Heart right ventricle (tissue), 16 donors: ENCODE measurements around the gene ANKRD45. TPM values are rescaled to one million over a fixed set of nuclear protein-coding genes. Genes with fewer than 3 reads are reported as not detected.

Experiments used
- ATAC-seq, 8 donors: fragments of 200-7000 bp; cut with Tn5 transposase; one replicate each; pipeline ENCODE4 v1.9.1; 2020; ENCODE audit warnings: mild to moderate bottlenecking in 8 of 8, moderate library complexity in 8 of 8, moderate number of reproducible peaks in 1 of 8
- DNase-seq, 2 donors: peaks; one replicate each; pipeline ENCODE4 v3.0.0-alpha.2; 2020
- H3K27ac ChIP-seq, 10 donors: fragments of 200-600 bp; sonication (generic) in 2 of 10; one replicate each; pipeline versions ENCODE4 v1.5.0 to v1.8.0; 2020 to 2022; ENCODE audit warnings: mild to moderate bottlenecking in 3 of 10
- H3K27me3 ChIP-seq, 7 donors: fragments of 200-600 bp; one replicate each; pipeline ENCODE4 v1.8.0; 2021 to 2022; ENCODE audit warnings: mild to moderate bottlenecking in 2 of 7
- H3K36me3 ChIP-seq, 9 donors: fragments of 200-600 bp; sonication (generic) in 1 of 9; one replicate each; pipeline versions ENCODE4 v1.5.0 to v1.8.0; 2020 to 2022; ENCODE audit warnings: mild to moderate bottlenecking in 2 of 9
- H3K4me1 ChIP-seq, 9 donors: fragments of 200-600 bp; sonication (generic) in 1 of 9; one replicate each; pipeline versions ENCODE4 v1.5.0 to v1.8.0; 2020 to 2022; ENCODE audit warnings: mild to moderate bottlenecking in 4 of 9
- H3K4me3 ChIP-seq, 10 donors: fragments of 200-600 bp; sonication (generic) in 2 of 10; one replicate each; pipeline versions ENCODE4 v1.5.0 to v1.8.0; 2020 to 2022; ENCODE audit warnings: mild to moderate bottlenecking in 7 of 10, moderate library complexity in 2 of 10
- H3K9me3 ChIP-seq, 11 donors: fragments of 200-600 bp in 10 of 11; sonication (generic) in 2 of 11; one replicate each; pipeline versions ENCODE4 v1.5.0 to v1.8.0; 2013 to 2022; ENCODE audit warnings: mild to moderate bottlenecking in 2 of 11, control low read depth in 1 of 11, moderate library complexity in 1 of 11
- CTCF ChIP-seq, 9 donors: fragments of 200-600 bp; sonication (generic) in 2 of 9; IDR thresholded peaks; one replicate each; pipeline versions ENCODE4 v1.5.0 to v1.8.0; 2021 to 2022; ENCODE audit warnings: antibody characterized with exemption in 9 of 9, mild to moderate bottlenecking in 5 of 9, moderate library complexity in 1 of 9
- WGBS, 2 donors: extraction: QIAGEN DNeasy Blood & Tissue Kit; methylation state at CpG; one replicate each; pipeline ENCODE4 v1.1.7; 2013; ENCODE audit warnings: inconsistent platforms in 1 of 2; 5-methylcytosine and 5-hydroxymethylcytosine counted together
- intact Hi-C, 10 donors: fragments of 100-400 bp; cut with DNase I; formaldehyde crosslinking; loops; one replicate each; pipeline versions ENCODE4 v1.11.1 to v1.14.2; 2022
- long read RNA-seq, 3 donors: library from polyadenylated mRNA; unstranded; transcript quantifications; one replicate each; pipeline ENCODE4 v2.0.0, GENCODE V29; 2020 to 2021
- polyA plus RNA-seq, 2 donors: library from polyadenylated mRNA; stranded (reverse); fragments of 200-250 nt; gene quantifications; one replicate each; pipeline ENCODE4 v1.2.3, GENCODE V29; 2013
- total RNA-seq, 10 donors: library from RNA; stranded (reverse); fragmentation: NEBNext Ultra II Directional in 3 of 10; extraction: Animal tissue kit (Norgen Biotek cat#: 25700) in 3 of 10; gene quantifications; one replicate each; pipeline versions ENCODE4 v1.2.1 to v1.2.4, GENCODE V29; 2021 to 2023
- donor health status: Arrhythmogenic right ventricular cardiomyopathy.
- donor health status: ischemic (EF 13 %, LVEDD 7.1; RV severe dilation, severe dysfunction).
- donor health status: healthy with polysubstance abuse.
- donor health status: DM: no; HTN: yes; CAD: no.
- donor health status: DM: no; HTN: no; CAD: no.
- donor health status: ischemic (EF 25% LVEDD 6.9; RV normal size, moderate dysfunction).
- donor health status: ischemic (EF 25% LVEDD 5.7; RV mildly dilated, moderate dysfunction).
- donor health status: healthy.
- donor health status: DM: yes; HTN: yes; CAD: no.
- donor health status: Ischemic cardiomyopathy.
- donor health status: ischemic (EF 35%, LVEDD 5.7; RV mildly dilated, moderate dysfunction).
- donor health status: nonischemic (EF 11% LVEDD 7.7; RV severe dilation, severe dysfunction).
- donor health status: DM: yes; HTN: yes; CAD: no.
- donor health status: PGD.
- donor health status: ischemic (EF 29% LVEDD 5.4; RV normal size, mild dysfunction).
- donor health status: nonischemic (EF 23%, LVEDD 6.1; RV moderate dilation, normal function).

The ANKRD45 gene
- total RNA-seq (under 1 TPM in 6 of 10 donors, not detected in 4; 0.19 to 0.57 (median 0.29) TPM), polyA plus RNA-seq (under 1 TPM in 1 of 2 donors, not detected in 1; 0.10 TPM)
- long read RNA-seq, donor 1: 0 reads
- long read RNA-seq, donor 2: 0 reads
- long read RNA-seq, donor 3: 0 reads

GRCh38 chr1:173669491-173669941, at the start of gene ANKRD45:
Gene ANKRD45 (minus strand): TSS chr1:173669851. CDS start chr1:173659418, 10,433 bp downstream.
- no peak for TF ChIP-seq CTCF (IDR thresholded peaks at IDR 0.05)
- 2% methylated on average over 33 of the region's 33 CpGs for WGBS, 2 donors
- peak within 1 kb of the TSS in 2 of 10 donors; percentile 10 to 44 for H3K27ac ChIP-seq
- intact Hi-C loops: no loop called here
- H3K4me1 ChIP-seq: peaks cover 0 to 15% (median 6%) of the 10 kb centered on the region in 9 donors
- DNase-seq: peak; percentile 33 to 59
- H3K9me3 ChIP-seq: no peaks in the 10 kb centered on the region
- H3K27me3 ChIP-seq: peaks cover 0 to 36% (median 25%) of the 10 kb centered on the region in 7 donors
- H3K36me3 ChIP-seq: no peaks in the 10 kb centered on the region
- peak within 1 kb of the TSS in 9 of 10 donors; percentile 21 to 65 (median 56) for H3K4me3 ChIP-seq
- ATAC-seq: peak; percentile 31 to 95 (median 77)

GRCh38 chr1:173717238-173717637, 47.6 kb upstream of the ANKRD45 start:
- no peak overlapping the region for H3K4me3 ChIP-seq
- DNase-seq: no peak
- peaks cover 0 to 30% (median 25%) of the 10 kb centered on the region in 9 donors for H3K4me1 ChIP-seq

GRCh38 chr1:173715538-173715844, 45.8 kb upstream of the ANKRD45 start:
- TF ChIP-seq CTCF (IDR thresholded peaks at IDR 0.05): no peak
- ATAC-seq: no peak
- Histone ChIP-seq H3K27me3 (peaks cover 0 to 23% (median 7%) of the 10 kb centered on the region in 7 donors), H3K4me3 (peak overlapping the region; percentile 65 to 96 (median 84)), H3K4me1 (peaks cover 0 to 30% (median 25%) of the 10 kb centered on the region in 9 donors), H3K36me3 (peaks cover 0 to 24% (median 0%) of the 10 kb centered on the region in 9 donors), H3K27ac (peak overlapping the region; percentile 75 to 95 (median 92)), H3K9me3 (no peaks in the 10 kb centered on the region)
- DNase-seq: no peak
- 0 to 1% methylated on average over 8 of the region's 8 CpGs for WGBS, 2 donors
- intact Hi-C loops: loop anchor here in 5 of 10 donors (2.0 to 10.0 kb wide), 5 partner anchors 107 to 287 kb away; partner anchors contain the start of genes CENPL (in 1 of the 5) and DARS2 (in 1 of the 5)

More at GRCh38 chr1:173717238-173717637, 47.6 kb upstream of the ANKRD45 start:
- Histone ChIP-seq H3K36me3 (peaks cover 0 to 39% (median 0%) of the 10 kb centered on the region in 9 donors), H3K27ac (no peak overlapping the region), H3K9me3 (no peaks in the 10 kb centered on the region), H3K27me3 (peaks cover 0 to 6% (median 0%) of the 10 kb centered on the region in 7 donors)
- 74 to 81% methylated on average over 2 of the region's 2 CpGs for WGBS, 2 donors
- intact Hi-C loops: loop anchor here in 3 of 10 donors (5.0 to 10.0 kb wide), 3 partner anchors 105 to 285 kb away; partner anchors contain the start of genes CENPL (in 1 of the 3) and DARS2 (in 1 of the 3)
- no peak for TF ChIP-seq CTCF (IDR thresholded peaks at IDR 0.05)
- no peak for ATAC-seq

GRCh38 chr1:173714759-173715537, 45.3 kb upstream of the ANKRD45 start, which contains the start of gene KLHL20:
Gene KLHL20 (plus strand): TSS chr1:173714981. CDS start chr1:173716044, 1,063 bp downstream.
- peaks cover 0 to 19% (median 0%) of the 10 kb centered on the region in 9 donors for H3K36me3 ChIP-seq
- peak within 1 kb of the TSS; percentile 65 to 96 (median 84) for H3K4me3 ChIP-seq
- peak within 1 kb of the TSS; percentile 75 to 95 (median 92) for H3K27ac ChIP-seq
- 0% methylated on average over 43 of the region's 43 CpGs for WGBS, 2 donors
- DNase-seq (peak; percentile 73 to 84), ATAC-seq (peak; percentile 95 to 99 (median 99))
- H3K9me3 ChIP-seq: no peaks in the 10 kb centered on the region
- intact Hi-C loops: loop anchor here in 6 of 10 donors (2.0 to 10.0 kb wide), 5 partner anchors 107 to 286 kb away; partner anchors contain the start of genes CENPL (in 1 of the 6) and DARS2 (in 1 of the 6)
- TF ChIP-seq CTCF (IDR thresholded peaks at IDR 0.05): peak in 1 of 9 donors; percentile 20
- H3K27me3 ChIP-seq: peaks cover 0 to 29% (median 13%) of the 10 kb centered on the region in 7 donors
- H3K4me1 ChIP-seq: peaks cover 0 to 30% (median 25%) of the 10 kb centered on the region in 9 donors
